HepG2 (cell line): ENCODE results near the gene GNB1. TPM values are rescaled to one million over a fixed set of nuclear protein-coding genes. Genes with fewer than 3 reads are reported as not detected.

Experiments used
- ATF7-NPFF ChIP-seq: sonication (generic); formaldehyde crosslinking; IDR thresholded peaks from 2 replicates; pipeline ENCODE4 v1.8.1; 2023; ENCODE audit warnings: mild to moderate bottlenecking, low read depth, missing genetic modification reagents, moderate library complexity
- FUBP1 ChIP-seq: sonication (generic); formaldehyde crosslinking; IDR thresholded peaks from 2 replicates; pipeline ENCODE4 v1.5.1; 2020; ENCODE audit warnings: missing genetic modification reagents, mild to moderate bottlenecking, borderline replicate concordance
- GATA4 ChIP-seq: sonication (generic); IDR thresholded peaks from 2 replicates; pipeline ENCODE4 v1.6.1; 2016; ENCODE audit warnings: antibody characterized with exemption, low read depth, borderline replicate concordance
- HNRNPLL ChIP-seq: fragments of 200-400 bp; formaldehyde crosslinking; IDR thresholded peaks from 2 replicates; pipeline ENCODE4 v1.6.1; 2017; ENCODE audit warnings: mild to moderate bottlenecking, low read depth, low read length; ENCODE audit not compliant: poor library complexity, severe bottlenecking
- HOXA5 ChIP-seq: sonication (generic); formaldehyde crosslinking; IDR thresholded peaks from 2 replicates; pipeline ENCODE4 v1.4.0; 2020; ENCODE audit warnings: missing genetic modification reagents
- MAZ ChIP-seq, 2 experiments: sonication (generic) in 1 of 2; formaldehyde crosslinking in 1 of 2; IDR thresholded peaks; 2 replicates each; pipeline versions ENCODE4 v1.5.0 to v1.6.1; 2012 to 2020; ENCODE audit warnings: low read depth in 2 of 2, mild to moderate bottlenecking in 2 of 2, borderline replicate concordance in 1 of 2, improper control_type of control experiment in 1 of 2, low read length in 1 of 2, missing genetic modification reagents in 1 of 2, moderate library complexity in 1 of 2
- NFAT5 ChIP-seq: sonication (generic); formaldehyde crosslinking; IDR thresholded peaks from 2 replicates; pipeline ENCODE4 v1.4.0; 2020; ENCODE audit warnings: missing genetic modification reagents
- NRL ChIP-seq: sonication (generic); formaldehyde crosslinking; IDR thresholded peaks from 2 replicates; pipeline ENCODE4 v1.5.0; 2020; ENCODE audit warnings: missing genetic modification reagents, mild to moderate bottlenecking, moderate library complexity, borderline replicate concordance
- SCMH1 ChIP-seq: sonication (generic); formaldehyde crosslinking; IDR thresholded peaks from 2 replicates; pipeline ENCODE4 v1.9.0; 2021; ENCODE audit warnings: missing genetic modification reagents, mild to moderate bottlenecking, borderline replicate concordance
- THAP8 ChIP-seq: sonication (generic); formaldehyde crosslinking; IDR thresholded peaks from 2 replicates; pipeline ENCODE4 v1.5.1; 2020; ENCODE audit warnings: missing genetic modification reagents, mild to moderate bottlenecking, borderline replicate concordance
- THAP9 ChIP-seq: sonication (generic); formaldehyde crosslinking; IDR thresholded peaks from 2 replicates; pipeline ENCODE4; 2020; ENCODE audit warnings: missing genetic modification reagents, mild to moderate bottlenecking, borderline replicate concordance
- TOE1 ChIP-seq: sonication (generic); formaldehyde crosslinking; IDR thresholded peaks from 2 replicates; pipeline ENCODE4 v1.4.0; 2020; ENCODE audit warnings: mild to moderate bottlenecking, missing genetic modification reagents
- ZNF629 ChIP-seq: sonication (generic); formaldehyde crosslinking; conservative IDR thresholded peaks from 2 replicates; pipeline ENCODE4 v1.5.0; 2020; ENCODE audit warnings: missing genetic modification reagents
- ZNF780A ChIP-seq: sonication (generic); formaldehyde crosslinking; IDR thresholded peaks from 2 replicates; pipeline ENCODE4 v1.8.0; 2022; ENCODE audit warnings: mild to moderate bottlenecking, missing genetic modification reagents, moderate library complexity
- polyA plus RNA-seq, 8 experiments: library from polyadenylated mRNA; depleted of rRNA in 3 of 8; stranded (reverse) in 7 of 8; unstranded in 1 of 8; fragments of >200 nt; fragmentation: Illumina TruSeq in 4 of 8; extraction: Trizol in 4 of 8; gene quantifications; 2 replicates each; pipeline versions ENCODE4 v1.2.1 to v1.2.3, GENCODE V29; 2011 to 2016; ENCODE audit warnings: low read depth in 4 of 8, missing spikeins in 1 of 8, mixed read lengths in 1 of 8; ENCODE audit not compliant: insufficient read depth in 1 of 8
- total RNA-seq, 5 experiments: library from RNA; depleted of rRNA; stranded (reverse); fragments of >200 nt; fragmentation: Illumina TruSeq; extraction: Trizol; gene quantifications; 2 replicates each; pipeline ENCODE4 v1.2.3, GENCODE V29; 2016; ENCODE audit warnings: low read depth in 1 of 5

Gene GNB1
- total and polyA plus RNA-seq, 2 of the 13 experiments (the other 11 are each of a cell fraction or from before 2014, with no cell fraction given), result 66.2 to 327 TPM

- TF ChIP-seq NRL (CRISPR knock-in tag), result no peak
- TF ChIP-seq NFAT5 (CRISPR knock-in tag), result no peak
- no peak for TF ChIP-seq ZNF780A
- no peak for TF ChIP-seq GATA4
- TF ChIP-seq HOXA5 (CRISPR knock-in tag), result peak; percentile 33; the same call in 1 of the 2 replicates
- no peak for TF ChIP-seq ZNF629 (CRISPR knock-in tag)
- no peak for TF ChIP-seq THAP8 (CRISPR knock-in tag)
- TF ChIP-seq ATF7-NPFF (CRISPR knock-in tag), result 0 out of 2 replicates have a peak, but pooled peaks have one; percentile 32
- no peak for TF ChIP-seq FUBP1 (CRISPR knock-in tag)
- no peak for TF ChIP-seq SCMH1 (CRISPR knock-in tag)
- peak; percentile 35 for TF ChIP-seq HNRNPLL
- no peak for TF ChIP-seq THAP9 (CRISPR knock-in tag)
- no peak for TF ChIP-seq TOE1 (CRISPR knock-in tag)
- no peak for TF ChIP-seq MAZ (IDR thresholded peaks at IDR 0.05; ENCODE audit: borderline replicate concordance, low read depth, low read length)
- TF ChIP-seq MAZ (CRISPR knock-in tag; IDR thresholded peaks at IDR 0.05; ENCODE audit: low read depth), result peak; percentile 43; the same call in 1 of the 2 replicates
- TF ChIP-seq, all 625 proteins: peak for 106
These were observed 112.8 kb downstream of the GNB1 start, which contains the start of gene NADK (continued) for GRCh38 chr1:1777950-1778662.
